Ascending aorta (tissue), 2 donors: Measurements from ENCODE around the gene HIVEP2. TPM values are rescaled to one million over a fixed set of nuclear protein-coding genes. Genes with fewer than 3 reads are reported as not detected.

ENCODE experiments used
- DNase-seq, 2 donors: peaks; one replicate each; pipeline ENCODE4 v3.0.0-alpha.2; 2019; ENCODE audit warnings: low spot score in 2 of 2
- H3K27ac ChIP-seq, 2 donors: fragments of 200-600 bp; sonication (generic); one replicate each; pipeline ENCODE4 v1.5.1; 2016 to 2017; ENCODE audit warnings: mild to moderate bottlenecking in 1 of 2
- H3K27me3 ChIP-seq: fragments of 200-600 bp; sonication (generic); one replicate; pipeline ENCODE4 v1.5.1; 2017
- H3K36me3 ChIP-seq, 2 donors: fragments of 200-600 bp; sonication (generic); one replicate each; pipeline ENCODE4 v1.5.1; 2016
- H3K4me1 ChIP-seq, 2 donors: fragments of 200-600 bp; sonication (generic); one replicate each; pipeline ENCODE4 v1.5.1; 2016 to 2017; ENCODE audit warnings: mild to moderate bottlenecking in 1 of 2
- H3K4me3 ChIP-seq, 2 donors: fragments of 200-600 bp; sonication (generic); one replicate each; pipeline ENCODE4 v1.5.1; 2016 to 2017; ENCODE audit warnings: mild to moderate bottlenecking in 1 of 2
- H3K9me3 ChIP-seq, 2 donors: fragments of 200-600 bp; sonication (generic); one replicate each; pipeline ENCODE4 v1.5.1; 2016
- intact Hi-C: fragments of 100-400 bp; cut with DNase I; formaldehyde crosslinking; loops from one replicate; pipeline ENCODE4 v1.15.1; 2023
- total RNA-seq: library from RNA; depleted of rRNA; stranded (reverse); fragments of >200 nt; gene quantifications from one replicate; pipeline ENCODE4 v1.1.0, GENCODE V29; 2016
- TF ChIP-seq, protein P1 (sequence below), 3 experiments: fragments of 200-600 bp in 2 of 3; fragments of 450-650 bp in 1 of 3; sonication (generic) in 2 of 3; IDR thresholded peaks; one replicate each; pipeline ENCODE4 v1.5.1; 2016 to 2019; ENCODE audit warnings: antibody characterized with exemption in 3 of 3, mild to moderate bottlenecking in 1 of 3, moderate library complexity in 1 of 3

Gene HIVEP2
- total RNA-seq, 1 donor from 2014 or later = 14.5 TPM

DNA sequence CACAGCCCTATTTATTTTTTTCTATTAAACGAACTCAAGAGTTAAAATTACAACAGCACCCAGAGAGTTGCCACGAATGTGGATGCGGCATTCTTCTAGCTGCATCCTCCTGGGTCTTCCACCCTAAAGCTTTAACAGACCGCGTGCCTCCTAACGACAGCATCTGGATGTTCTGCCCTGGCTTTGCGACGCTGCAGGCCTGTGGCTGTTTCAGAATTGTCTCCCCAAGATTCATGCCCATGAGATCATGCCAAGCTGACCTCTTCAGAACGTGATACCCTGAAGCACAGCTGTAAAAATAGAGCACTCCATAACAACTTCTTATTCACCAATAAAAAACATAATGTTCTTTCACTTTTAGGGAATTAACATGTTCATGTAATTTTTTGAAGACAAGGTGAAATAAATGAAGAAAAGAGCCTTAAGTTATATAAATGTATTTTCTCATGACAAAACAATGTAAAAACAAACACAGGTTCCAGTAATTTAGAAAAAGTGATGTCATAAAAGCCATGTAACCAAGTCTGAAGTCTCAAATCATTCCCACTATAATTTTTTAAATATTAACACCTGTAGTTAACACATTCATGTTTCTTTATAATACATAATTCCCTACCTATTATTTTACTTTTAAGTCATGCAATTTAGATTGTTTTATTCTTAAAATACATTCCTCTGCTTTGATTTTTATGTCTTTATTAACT, 26.5 kb downstream of the HIVEP2 start:
- Histone ChIP-seq H3K27me3 (no peaks in the 10 kb centered on the region), H3K27ac (no peak overlapping the region), H3K9me3 (no peaks in the 10 kb centered on the region), H3K36me3 (no peaks in the 10 kb centered on the region), H3K4me3 (no peak overlapping the region), H3K4me1 (no peaks in the 10 kb centered on the region)
- intact Hi-C loops = no loop called here
- TF ChIP-seq, protein P1, sequence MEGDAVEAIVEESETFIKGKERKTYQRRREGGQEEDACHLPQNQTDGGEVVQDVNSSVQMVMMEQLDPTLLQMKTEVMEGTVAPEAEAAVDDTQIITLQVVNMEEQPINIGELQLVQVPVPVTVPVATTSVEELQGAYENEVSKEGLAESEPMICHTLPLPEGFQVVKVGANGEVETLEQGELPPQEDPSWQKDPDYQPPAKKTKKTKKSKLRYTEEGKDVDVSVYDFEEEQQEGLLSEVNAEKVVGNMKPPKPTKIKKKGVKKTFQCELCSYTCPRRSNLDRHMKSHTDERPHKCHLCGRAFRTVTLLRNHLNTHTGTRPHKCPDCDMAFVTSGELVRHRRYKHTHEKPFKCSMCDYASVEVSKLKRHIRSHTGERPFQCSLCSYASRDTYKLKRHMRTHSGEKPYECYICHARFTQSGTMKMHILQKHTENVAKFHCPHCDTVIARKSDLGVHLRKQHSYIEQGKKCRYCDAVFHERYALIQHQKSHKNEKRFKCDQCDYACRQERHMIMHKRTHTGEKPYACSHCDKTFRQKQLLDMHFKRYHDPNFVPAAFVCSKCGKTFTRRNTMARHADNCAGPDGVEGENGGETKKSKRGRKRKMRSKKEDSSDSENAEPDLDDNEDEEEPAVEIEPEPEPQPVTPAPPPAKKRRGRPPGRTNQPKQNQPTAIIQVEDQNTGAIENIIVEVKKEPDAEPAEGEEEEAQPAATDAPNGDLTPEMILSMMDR (IDR thresholded peaks at IDR 0.05) = no peak
- DNase-seq = no peak

DNA sequence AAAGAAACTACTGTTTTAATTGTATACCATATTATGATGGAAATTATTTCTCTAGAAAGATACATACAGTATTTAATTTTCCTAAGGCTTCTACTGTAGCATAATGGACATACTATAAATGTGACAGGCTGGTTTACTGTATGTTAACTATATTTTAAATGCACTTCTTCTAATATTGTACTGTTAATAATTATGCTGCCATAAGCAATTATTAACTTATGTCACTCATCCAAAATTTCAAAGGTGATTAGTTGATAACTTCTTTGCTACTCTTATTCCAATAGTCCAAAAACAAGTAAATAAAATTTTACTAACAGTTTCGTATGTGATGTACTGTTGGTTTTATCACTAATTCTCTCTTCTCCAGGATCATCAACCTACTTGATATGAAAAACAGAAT, 28.1 kb downstream of the HIVEP2 start:
- H3K4me1 ChIP-seq = no peaks in the 10 kb centered on the region
- DNase-seq = no peak
- H3K9me3 ChIP-seq = no peaks in the 10 kb centered on the region
- no peaks in the 10 kb centered on the region for H3K36me3 ChIP-seq
- no peaks in the 10 kb centered on the region for H3K27me3 ChIP-seq
- TF ChIP-seq, protein P1 (IDR thresholded peaks at IDR 0.05) = no peak
- H3K4me3 ChIP-seq = no peak overlapping the region
- intact Hi-C loops = no loop called here
- H3K27ac ChIP-seq = no peak overlapping the region

DNA sequence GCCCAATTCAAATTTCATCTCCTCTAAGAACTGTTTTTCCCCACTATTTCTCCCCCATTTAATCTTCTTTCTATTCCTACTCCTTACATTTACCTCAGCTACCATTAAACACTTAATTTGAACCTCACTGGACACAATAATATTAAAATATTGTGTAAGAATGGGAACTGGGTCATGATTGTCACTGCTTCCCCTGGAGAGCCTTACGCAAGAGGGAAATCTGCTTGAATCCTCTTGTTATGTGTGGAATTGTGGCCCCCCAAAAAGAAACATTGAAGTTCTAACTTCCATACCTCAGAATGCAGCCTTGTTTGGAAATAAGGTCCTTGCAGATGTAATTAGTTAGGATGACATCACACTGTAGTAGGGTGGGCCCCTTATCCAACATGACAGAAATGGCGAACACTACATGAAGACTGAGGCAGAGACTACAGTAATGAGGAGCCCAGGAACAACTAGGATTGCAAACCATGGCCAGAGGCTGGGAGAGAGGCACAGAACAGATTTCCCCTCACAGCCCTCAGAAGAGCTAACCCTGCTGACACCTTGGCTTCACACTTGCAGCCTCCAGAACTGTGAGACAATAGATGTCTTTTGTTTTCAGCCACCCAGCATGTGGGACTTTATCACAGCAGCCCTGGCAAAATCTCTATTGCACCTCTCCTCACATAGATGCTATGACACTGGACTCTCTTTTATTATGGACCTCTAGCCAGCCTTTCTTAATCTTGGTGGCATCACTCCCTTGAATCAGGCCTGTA, 29.9 kb downstream of the HIVEP2 start:
- no peaks in the 10 kb centered on the region for H3K36me3 ChIP-seq
- TF ChIP-seq, protein P1 (IDR thresholded peaks at IDR 0.05) = no peak
- no peaks in the 10 kb centered on the region for H3K27me3 ChIP-seq
- H3K27ac ChIP-seq = no peak overlapping the region
- H3K4me1 ChIP-seq = no peaks in the 10 kb centered on the region
- no peak overlapping the region for H3K4me3 ChIP-seq
- no peaks in the 10 kb centered on the region for H3K9me3 ChIP-seq
- intact Hi-C loops = no loop called here
- no peak for DNase-seq

DNA sequence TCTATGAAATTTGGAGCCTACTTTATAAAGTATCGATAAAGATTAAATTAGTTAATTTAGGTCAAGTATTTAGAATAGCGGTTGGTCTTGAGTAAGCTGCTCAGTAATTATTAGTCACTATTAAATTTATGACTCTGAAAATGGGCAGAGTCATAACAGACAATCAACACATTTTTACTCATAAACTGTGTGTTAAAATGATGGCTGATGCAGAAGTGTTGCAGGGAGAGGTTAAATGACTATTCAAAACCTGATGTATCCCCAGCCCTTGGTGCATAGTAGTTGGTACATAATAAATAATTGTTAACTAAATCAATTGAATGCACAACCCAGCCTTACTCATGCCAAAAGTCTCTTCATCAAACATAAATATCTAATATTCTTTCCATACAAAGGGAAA, 30.6 kb downstream of the HIVEP2 start:
- no peaks in the 10 kb centered on the region for H3K27me3 ChIP-seq
- TF ChIP-seq, protein P1 (IDR thresholded peaks at IDR 0.05) = no peak
- H3K27ac ChIP-seq = no peak overlapping the region
- no peak overlapping the region for H3K4me3 ChIP-seq
- DNase-seq = no peak
- no peaks in the 10 kb centered on the region for H3K4me1 ChIP-seq
- no peaks in the 10 kb centered on the region for H3K36me3 ChIP-seq
- H3K9me3 ChIP-seq = no peaks in the 10 kb centered on the region
- intact Hi-C loops = no loop called here

DNA sequence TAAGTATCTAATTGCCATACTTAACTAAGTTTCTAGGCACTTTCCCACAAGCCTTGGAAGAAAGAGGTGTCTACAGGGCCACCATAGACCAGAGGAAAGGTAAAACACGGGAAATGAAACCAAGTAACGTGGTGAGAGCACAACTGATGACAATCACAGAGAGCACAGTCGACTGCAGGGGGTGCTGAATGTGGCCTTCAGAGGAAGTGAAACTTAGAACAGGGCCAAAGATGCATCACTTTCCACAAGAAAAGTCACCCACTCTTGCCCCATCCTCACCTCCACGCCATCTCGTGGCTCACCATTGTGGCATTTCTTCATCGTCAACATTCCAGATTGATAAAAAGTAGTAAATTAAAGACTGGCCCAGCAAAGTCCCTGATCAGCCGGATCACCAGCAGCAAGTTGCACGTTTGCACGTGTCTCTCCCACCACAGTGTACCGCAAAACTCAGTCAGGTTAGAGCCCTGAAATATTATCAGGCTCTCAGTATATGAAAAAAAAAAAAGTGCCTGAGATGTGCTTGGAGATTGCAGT, 31.4 kb downstream of the HIVEP2 start:
- Histone ChIP-seq H3K27me3 (no peaks in the 10 kb centered on the region), H3K27ac (no peak overlapping the region), H3K4me1 (no peaks in the 10 kb centered on the region), H3K36me3 (no peaks in the 10 kb centered on the region), H3K9me3 (no peaks in the 10 kb centered on the region), H3K4me3 (no peak overlapping the region)
- peak; percentile 26 to 68 for DNase-seq
- intact Hi-C loops = no loop called here
- TF ChIP-seq, protein P1 (IDR thresholded peaks at IDR 0.05) = no peak
